HG03354 (cell line): ENCODE measurements around the gene STK16.
A peak's percentile ranks its signal among the peaks of the same experiment; 100 is the strongest.

Experiments used
- ATAC-seq: cut with Tn5 transposase; IDR thresholded peaks from one replicate; pipeline ENCODE4 v1.9.1; 2021; ENCODE audit warnings: mild to moderate bottlenecking; ENCODE audit not compliant: unreplicated experiment, poor library complexity, severe bottlenecking

Gene STK16

DNA sequence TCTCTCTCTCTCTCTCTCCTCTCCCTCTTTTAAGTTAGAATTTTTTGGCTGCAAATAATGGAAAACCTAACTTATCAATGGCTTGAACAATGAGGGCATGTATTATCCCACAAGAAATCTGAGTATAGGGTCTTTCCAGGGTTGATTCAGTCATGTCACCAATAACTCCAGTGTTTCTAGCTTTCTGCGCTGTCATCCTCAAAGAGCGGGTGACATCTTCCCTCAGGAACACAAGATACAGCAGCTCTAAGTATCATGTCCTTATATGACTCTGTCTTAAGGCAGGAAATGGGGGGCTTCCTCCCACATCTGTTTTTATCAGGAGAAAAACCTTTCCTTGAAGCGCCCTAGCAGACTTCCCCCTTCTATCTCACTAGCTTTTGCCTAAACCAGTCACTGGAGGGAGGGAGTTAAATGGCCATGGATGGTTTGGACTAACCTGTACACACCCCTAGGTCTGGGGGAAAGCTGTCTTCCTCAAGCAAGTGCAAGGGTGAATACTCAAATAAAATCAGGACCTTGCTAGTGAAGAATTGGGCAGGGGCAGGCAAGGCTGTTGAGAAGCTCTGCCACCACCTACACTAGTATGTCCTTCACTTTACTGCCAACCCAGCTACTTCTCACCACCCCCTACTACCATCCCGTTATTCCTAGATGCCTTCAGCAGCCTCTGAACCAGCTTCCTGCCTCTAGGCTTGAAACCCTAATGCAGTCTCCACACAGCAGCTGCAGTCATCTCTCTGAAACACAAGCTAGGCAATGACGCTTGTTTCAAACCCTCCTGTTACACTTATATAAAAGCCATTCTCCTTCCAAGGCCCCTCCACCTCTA, 16.0 kb downstream of the STK16 start:
- ATAC-seq, result no peak

GRCh38 chr2:219266232-219266631, 21.0 kb downstream of the STK16 start:
- no peak for ATAC-seq

DNA sequence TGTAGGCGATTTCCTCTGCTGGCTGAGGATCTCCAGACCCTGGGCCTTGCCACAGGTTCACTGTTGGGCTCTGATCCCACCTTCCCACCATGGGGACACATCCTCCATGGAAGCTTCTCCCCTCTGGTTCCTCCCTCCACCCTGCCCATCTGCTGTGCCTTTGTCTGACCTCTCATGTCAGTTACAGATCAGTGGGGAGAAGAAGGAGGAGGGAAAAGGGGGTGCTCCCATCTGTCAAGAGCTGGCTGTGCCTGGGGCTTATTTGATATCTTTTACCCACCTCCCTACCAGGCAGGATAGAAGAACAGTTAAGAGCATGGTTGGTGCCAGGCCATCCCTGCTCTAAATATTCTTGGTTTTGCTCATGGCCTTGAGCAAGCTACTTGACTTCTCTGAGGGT, 21.6 kb downstream of the STK16 start:
- no peak for ATAC-seq

GRCh38 chr2:219268294-219268693, 23.0 kb downstream of the STK16 start:
- no peak for ATAC-seq

DNA sequence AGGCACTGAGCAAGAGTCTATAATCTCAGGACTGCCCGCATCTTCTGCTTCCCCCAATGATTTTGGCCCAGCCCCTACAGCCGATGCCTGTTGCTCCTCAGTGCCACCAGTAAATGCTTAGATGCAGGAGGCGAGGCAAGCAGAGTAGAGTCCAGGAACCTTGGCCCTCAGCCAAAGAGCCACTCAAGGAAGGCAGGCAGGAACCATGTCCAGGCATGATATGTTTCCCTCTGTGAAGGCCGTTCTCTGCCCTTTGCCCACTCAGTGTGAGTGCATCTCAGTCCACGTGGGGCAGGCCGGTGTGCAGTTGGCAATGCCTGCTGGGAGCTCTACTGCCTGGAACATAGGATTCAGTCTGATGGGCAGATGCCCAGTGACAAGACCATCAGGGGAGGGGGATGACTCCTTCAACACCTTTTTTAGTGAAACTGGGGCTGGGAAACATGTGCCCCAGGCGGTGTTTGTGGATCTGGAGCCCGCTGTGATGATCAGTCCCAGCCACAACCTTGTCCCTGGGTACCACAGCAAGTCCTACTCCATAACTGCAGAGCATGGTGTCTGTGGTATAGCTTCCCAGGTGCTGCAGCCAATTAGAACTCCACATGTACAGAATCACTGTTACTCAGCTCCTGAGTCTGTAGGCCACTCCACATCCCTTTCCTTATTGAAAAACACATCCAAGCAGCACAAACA, 24.2 kb downstream of the STK16 start:
- no peak for ATAC-seq

- no peak for ATAC-seq
These were observed 24.7 kb downstream of the STK16 start for GRCh38 chr2:219270055-219270372.

GRCh38 chr2:219271021-219271420, 25.7 kb downstream of the STK16 start:
- no peak for ATAC-seq

DNA sequence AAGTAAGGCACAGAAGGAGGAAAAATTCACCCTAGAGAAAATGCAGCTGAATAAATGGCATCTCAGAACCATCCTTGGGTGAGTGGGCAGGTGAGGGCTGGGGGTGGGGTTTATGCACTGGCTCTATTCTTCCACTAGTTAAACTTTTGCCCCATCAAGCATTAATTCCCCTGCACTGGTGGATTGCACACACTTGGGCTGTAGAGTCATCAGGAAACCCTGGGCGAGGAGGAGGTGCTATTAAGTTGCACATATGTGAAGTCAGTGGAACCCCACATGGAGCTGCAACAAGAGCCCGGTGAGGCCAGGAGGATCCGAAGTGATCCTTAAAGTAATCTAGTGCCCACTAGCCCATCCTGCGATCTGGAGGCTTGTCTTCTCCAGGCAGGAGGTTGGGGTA, 27.1 kb downstream of the STK16 start:
- no peak for ATAC-seq

DNA sequence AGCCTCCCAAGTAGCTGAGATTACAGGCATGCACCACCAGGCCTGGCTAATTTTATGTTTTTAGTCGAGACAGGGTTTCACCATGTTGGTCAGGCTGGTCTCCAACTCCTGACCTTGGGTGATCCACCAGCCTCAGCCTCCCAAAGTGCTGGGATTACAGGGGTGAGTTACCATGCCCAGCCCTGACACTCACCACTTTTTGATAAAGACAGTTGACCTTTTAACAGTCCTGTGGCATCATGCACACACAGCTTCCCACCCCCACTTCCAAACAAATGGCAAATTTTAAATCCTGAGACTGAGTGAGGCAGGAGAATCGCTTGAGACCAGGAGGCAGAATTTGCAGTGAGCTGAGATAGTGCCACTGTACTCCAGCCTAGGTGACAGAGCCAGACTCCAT, 27.7 kb downstream of the STK16 start:
- no peak for ATAC-seq

DNA sequence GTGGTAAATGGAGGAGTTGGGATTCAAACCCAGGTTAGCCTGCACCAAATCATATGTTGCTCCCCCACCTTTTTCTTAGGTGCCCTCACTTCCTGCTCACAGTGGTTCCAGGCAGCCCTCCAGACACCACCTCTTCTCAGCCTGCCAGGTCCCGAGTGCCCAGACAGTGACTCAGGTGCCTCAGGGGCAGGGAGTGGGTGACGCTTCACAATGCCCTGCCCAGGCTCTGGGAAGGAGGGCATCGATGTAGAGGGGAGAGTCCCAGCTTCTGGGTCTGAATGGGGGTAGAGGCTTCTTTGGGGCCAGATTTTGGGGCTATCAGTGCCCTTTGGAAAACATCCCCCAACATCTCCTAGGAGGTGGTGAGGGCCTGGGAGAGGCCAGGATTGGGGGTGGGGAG, 28.7 kb downstream of the STK16 start:
- ATAC-seq, result no peak

DNA sequence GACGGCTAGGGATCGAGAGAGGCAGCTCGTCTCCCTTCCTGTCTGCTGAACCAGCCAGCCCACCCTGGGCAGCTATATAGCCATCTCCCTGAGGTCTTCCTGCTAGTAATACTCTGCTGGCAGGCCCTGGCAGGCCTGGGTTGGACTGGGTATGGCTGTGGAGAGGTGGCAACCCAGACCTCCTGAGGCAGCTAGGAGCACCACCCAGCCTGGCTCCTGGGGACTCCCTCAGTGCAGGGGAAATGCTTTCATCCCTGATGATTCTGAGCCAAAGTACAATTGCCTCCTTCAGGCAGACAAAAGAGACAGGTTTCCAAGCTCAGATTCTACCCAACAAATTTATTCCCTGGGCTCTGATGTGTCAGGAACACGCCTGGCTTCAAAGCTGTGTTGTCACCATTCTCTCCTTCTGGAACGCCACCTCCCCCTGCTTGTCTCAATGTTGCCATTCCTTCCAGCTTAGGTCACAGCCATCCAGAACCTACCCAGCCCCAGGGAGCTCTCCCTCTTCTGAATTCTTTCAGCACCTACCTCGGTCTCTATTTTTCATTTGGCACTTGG, 29.2 kb downstream of the STK16 start:
- ATAC-seq, result no peak

DNA sequence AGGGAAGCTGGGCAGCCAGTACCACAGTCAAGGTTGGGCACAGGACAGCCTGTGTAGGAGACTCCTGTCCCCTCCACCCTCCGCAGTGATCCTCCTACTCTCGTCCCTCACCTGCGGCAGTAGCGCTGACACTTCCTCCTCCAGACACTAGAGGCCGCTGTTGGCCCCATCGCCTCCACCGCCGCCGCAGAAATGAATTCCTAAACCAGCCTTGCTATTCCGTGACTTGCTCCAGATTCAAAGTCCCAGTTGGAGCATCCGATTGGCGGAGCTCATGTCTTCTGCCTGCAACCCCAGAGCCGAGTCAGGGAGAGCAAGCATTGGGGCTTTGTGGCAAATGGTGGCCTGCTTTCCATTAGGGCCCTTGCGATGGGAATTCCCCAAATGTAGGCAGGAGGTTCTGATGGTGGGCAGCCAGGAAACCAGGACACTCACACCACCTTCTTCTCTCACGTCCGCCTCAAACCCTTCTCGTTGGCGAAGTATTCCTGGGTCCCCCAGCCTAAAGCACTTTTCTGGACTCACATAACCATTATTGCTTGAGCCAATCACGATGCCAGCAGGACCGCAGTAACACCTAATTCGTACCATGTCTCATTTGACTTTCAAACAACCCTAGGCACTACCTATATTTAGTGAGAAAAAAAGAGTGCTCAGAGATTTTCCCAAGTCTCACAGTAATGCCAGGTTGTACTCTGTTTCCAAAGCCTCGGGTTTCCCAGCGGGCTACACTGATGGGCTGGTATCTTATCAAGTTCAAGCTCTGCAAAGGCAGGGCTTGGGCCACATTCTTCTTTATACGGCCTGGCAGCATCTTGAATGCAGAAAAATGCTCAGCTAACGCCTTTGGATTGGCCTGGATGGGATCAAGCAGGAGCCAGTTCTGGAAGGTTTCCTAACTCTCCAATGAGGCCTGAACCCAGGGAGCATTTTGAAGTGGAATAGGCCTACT, 32.7 kb downstream of the STK16 start:
- ATAC-seq, result peak; percentile 25

- ATAC-seq, result no peak
These were observed 33.4 kb downstream of the STK16 start for GRCh38 chr2:219278655-219279150.

- peak; percentile 83 for ATAC-seq
These were observed 34.1 kb downstream of the STK16 start, which contains the start of gene DNAJB2 for GRCh38 chr2:219279151-219279915. TSS of gene DNAJB2 (plus strand) at chr2:219279366. CDS start at chr2:219279834, 468 bp downstream.

GRCh38 chr2:219279916-219280516, 34.7 kb downstream of the STK16 start:
- ATAC-seq, result no peak

DNA sequence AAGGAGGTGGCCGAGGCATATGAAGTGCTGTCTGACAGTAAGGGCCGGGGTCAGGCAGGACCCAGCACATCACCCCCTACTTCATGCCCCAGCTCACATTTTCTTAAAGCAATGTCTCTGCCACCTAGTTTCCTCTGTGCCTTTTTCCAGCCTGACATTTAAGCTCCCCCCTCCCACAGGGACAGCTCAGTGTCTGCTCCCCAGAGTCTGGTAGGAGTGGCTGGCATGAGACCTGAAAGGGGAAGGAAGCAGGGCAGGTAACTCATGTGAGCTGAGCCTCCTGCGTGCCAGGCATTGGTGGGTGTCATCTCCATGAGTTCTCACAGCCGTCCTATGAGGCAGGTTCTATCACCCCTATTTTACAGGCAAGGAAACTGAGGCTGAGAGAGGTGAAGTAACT, 35.4 kb downstream of the STK16 start:
- no peak for ATAC-seq

DNA sequence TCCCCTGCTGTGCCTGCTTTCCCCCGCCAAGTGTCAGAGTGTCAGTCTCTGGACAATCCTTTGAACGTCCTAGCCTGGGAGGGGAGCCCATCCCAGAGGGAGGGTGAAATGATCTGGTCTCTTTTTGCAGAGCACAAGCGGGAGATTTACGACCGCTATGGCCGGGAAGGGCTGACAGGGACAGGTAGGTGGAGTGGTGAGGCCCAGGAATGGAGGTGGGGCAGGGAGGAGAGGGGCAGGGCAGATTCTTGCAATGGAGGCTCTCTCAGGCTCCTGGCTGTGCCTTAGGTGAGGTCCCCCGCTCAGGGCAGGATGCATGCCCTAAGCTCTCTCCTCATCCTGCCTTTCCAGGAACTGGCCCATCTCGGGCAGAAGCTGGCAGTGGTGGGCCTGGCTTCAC, 36.3 kb downstream of the STK16 start:
- no peak for ATAC-seq

DNA sequence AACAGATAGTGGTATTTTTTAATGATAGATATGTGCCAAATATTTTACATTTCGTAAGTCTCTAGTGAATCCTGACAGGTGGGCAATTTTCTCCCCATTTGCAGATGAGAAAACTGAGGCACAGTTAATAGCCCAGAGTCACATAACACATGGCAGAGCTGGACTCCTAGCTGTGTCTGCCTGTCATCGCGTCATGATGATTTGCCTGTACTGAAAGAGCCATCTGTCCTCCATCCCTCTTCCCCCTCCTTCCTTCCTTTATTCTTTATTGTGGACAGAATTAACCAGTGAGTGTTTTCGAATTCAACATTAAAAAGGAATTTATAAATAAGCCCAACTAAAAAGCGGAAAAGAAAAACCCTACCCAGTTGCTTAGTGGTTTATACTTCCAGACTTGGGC, 37.1 kb downstream of the STK16 start:
- ATAC-seq, result no peak
